Activated T-helper 1 cell treated with anti-CD3 and anti-CD28 coated beads, Interleukin-12 subunit alpha, Interleukin-12 subunit beta, Interleukin-2, Interleukin-4 antibody, amounts not matched to agents 30 ng/mL and 10 ng/mL and 1 ng/mL, durations not matched to agents 14 hours and 24 hours and 36 hours (primary cell): Measurements from ENCODE around the gene KRTCAP2. TPM values are rescaled to one million over a fixed set of nuclear protein-coding genes. Genes with fewer than 3 reads are reported as not detected.

Source experiments
- DNase-seq: peaks from one replicate; pipeline ENCODE4 v3.0.0; 2021; ENCODE audit warnings: low spot score
- H3K27ac Mint-ChIP-seq: one replicate; pipeline ENCODE4 v1.8.0; 2021; ENCODE audit warnings: mild to moderate bottlenecking, mixed read lengths
- H3K27me3 Mint-ChIP-seq: one replicate; pipeline ENCODE4 v1.8.0; 2022; ENCODE audit warnings: mild to moderate bottlenecking, moderate library complexity, mixed read lengths; ENCODE audit not compliant: insufficient read depth
- H3K36me3 Mint-ChIP-seq: one replicate; pipeline ENCODE4 v1.8.0; 2021; ENCODE audit warnings: low read depth, mixed read lengths
- H3K4me1 Mint-ChIP-seq: one replicate; pipeline ENCODE4 v1.8.0; 2021; ENCODE audit warnings: low read depth, mixed read lengths
- H3K4me3 Mint-ChIP-seq: one replicate; pipeline ENCODE4 v1.8.0; 2021; ENCODE audit warnings: mild to moderate bottlenecking, moderate library complexity, mixed read lengths
- H3K9me3 Mint-ChIP-seq: one replicate; pipeline ENCODE4 v1.8.0; 2021; ENCODE audit warnings: mixed read lengths
- intact Hi-C: fragments of 100-400 bp; cut with micrococcal nuclease; formaldehyde crosslinking; loops from one replicate; pipeline ENCODE4 v1.15.1; 2024
- total RNA-seq: library from RNA; stranded (reverse); gene quantifications from 2 replicates; pipeline ENCODE4 v1.2.3, GENCODE V29; 2022

Gene KRTCAP2
- total RNA-seq, 1 donor from 2014 or later, result 230 TPM

DNA sequence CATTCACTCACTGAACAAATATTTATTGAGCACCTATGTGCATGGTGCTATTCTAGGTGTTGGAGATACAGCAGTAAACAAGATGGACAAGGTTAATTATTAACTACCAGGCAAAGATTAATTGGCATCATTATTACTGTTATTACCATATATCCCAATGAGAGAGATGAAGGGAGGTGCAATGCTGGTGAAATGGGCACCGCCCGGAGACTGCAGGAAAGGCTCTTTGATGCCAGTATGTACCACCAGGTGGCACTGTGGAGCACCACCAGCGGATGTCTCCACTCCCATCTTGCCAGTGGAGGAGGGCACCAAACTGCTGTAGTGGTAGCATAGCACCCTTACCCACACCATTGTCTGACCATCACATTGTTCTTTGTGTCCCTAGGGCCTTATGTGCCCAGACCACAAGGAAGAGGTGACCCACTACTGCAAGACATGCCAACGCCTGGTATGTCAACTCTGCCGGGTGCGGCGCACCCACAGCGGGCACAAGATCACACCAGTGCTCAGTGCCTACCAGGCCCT lies 3.5 kb upstream of the KRTCAP2 start:
- peak; percentile 74 for DNase-seq
- Mint-ChIP-seq H3K4me1 (peaks cover 47% of the 10 kb centered on the region), H3K27ac (peak overlapping the region; percentile 25), H3K4me3 (peak overlapping the region; percentile 69), H3K9me3 (no peaks in the 10 kb centered on the region), H3K27me3 (peaks cover 2% of the 10 kb centered on the region), H3K36me3 (peaks cover 31% of the 10 kb centered on the region)
- intact Hi-C loops, result loop anchor here (1.0 to 10.0 kb wide), 3 partner anchors 17 to 572 kb away; partner anchors contain the start of gene ADAR

DNA sequence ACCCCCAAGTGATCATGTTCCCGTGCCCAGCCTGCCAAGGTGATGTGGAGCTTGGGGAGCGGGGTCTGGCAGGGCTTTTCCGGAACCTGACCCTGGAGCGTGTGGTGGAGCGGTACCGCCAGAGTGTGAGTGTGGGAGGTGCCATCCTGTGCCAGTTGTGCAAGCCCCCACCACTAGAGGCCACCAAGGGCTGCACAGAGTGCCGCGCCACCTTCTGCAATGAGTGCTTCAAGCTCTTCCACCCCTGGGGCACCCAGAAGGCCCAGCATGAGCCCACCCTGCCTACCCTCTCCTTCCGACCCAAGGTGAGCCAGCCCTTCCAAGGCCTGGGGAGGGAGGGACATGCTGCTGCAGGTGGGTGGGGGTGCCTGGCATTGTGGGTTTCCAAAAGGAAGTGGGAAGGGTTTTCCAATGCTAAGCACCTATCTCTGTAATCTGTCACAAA lies 2.8 kb upstream of the KRTCAP2 start:
- Mint-ChIP-seq H3K9me3 (no peaks in the 10 kb centered on the region), H3K4me1 (peaks cover 43% of the 10 kb centered on the region), H3K27ac (peak overlapping the region; percentile 25), H3K27me3 (peaks cover 2% of the 10 kb centered on the region), H3K36me3 (peaks cover 31% of the 10 kb centered on the region), H3K4me3 (peak overlapping the region; percentile 69)
- no peak for DNase-seq
- intact Hi-C loops, result loop anchor here (1.0 to 10.0 kb wide), 3 partner anchors 17 to 571 kb away; partner anchors contain the start of gene ADAR

DNA sequence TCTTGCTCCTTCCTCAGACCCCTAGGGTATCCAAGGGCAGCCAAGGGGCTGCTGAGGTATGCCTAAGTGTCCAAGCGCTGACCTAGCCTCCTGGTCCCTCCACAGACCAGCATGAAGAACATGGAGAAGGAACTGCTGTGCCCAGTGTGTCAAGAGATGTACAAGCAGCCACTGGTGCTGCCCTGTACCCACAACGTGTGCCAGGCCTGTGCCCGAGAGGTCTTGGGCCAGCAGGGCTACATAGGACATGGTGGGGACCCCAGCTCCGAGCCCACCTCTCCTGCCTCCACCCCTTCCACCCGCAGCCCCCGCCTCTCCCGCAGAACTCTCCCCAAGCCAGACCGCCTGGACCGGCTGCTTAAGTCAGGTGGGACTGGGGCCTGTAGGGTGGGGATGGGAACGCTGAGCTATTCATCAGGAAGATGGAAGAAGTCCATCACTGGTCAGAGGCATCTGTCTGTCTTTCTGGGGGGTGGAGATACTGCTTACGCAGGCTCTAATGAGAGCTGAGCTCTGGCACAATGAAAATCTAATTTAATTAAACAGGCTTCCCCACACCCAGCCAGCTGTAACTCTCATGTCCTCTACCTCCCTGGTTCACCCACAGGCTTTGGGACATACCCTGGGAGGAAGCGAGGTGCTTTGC lies 2.3 kb upstream of the KRTCAP2 start:
- Mint-ChIP-seq H3K4me3 (peak overlapping the region; percentile 96), H3K27me3 (peaks cover 2% of the 10 kb centered on the region), H3K36me3 (peaks cover 32% of the 10 kb centered on the region), H3K4me1 (peaks cover 44% of the 10 kb centered on the region), H3K27ac (no peak overlapping the region), H3K9me3 (no peaks in the 10 kb centered on the region)
- DNase-seq, result no peak
- intact Hi-C loops, result loop anchor here (10.0 kb wide), 1 partner anchor 571 kb away; the partner anchor contains the start of gene ADAR

DNA sequence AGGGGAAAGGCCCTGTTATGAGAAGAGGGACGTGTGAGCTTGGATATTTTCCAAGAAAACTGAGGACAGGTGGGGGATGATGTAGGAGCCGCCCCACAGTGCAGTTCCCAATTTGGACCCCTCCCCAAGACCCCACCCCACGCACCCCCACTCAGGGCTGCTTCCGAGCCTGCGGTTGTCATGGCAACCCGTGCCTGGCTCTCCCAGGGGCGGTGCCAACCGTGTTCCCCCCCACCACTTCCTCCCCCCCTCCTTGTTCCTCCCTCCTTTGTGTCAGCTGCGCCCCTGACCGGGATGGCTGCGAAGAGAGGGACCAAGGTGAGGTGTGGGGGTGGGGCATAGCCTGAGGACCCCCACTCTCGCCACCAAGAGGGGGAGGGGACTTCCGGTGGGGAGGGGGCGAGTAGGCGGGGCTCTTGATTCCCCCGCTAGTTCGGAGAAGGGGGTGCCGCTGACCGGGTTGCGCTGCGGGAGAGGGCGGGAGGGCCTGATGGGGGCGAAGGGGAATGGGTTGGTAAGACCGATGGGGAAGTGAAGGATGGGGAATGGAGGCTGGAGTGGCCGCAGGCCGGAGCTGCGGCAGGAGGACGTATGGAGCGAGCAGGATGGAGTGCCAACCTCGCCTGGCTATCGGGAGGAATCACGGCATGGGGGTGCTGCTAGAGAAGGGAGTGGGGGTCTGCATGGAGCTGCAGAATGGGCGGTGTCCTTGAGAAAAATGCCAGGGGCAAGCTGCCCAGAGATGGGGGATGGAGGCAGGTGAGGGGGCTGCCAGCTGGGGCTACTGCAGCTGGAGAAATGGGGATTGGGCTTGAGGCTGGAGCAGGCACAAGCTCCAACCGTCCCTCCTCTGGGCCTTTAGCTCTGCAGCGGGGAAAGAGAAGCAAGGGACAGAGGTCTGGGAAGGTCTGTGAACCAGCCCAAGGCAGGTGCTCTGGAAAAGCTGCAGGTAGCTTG lies 1.5 kb upstream of the KRTCAP2 start:
- H3K9me3 Mint-ChIP-seq, result no peaks in the 10 kb centered on the region
- peaks cover 32% of the 10 kb centered on the region for H3K36me3 Mint-ChIP-seq
- H3K27me3 Mint-ChIP-seq, result peaks cover 2% of the 10 kb centered on the region
- peaks cover 46% of the 10 kb centered on the region for H3K4me1 Mint-ChIP-seq
- H3K4me3 Mint-ChIP-seq, result peak overlapping the region; percentile 96
- peak overlapping the region; percentile 78 for H3K27ac Mint-ChIP-seq
- DNase-seq, result peak; percentile 50
- intact Hi-C loops, result loop anchor here (5.0 to 10.0 kb wide), 3 partner anchors 167 to 573 kb away; partner anchors contain the start of gene ADAR

- H3K36me3 Mint-ChIP-seq, result peaks cover 31% of the 10 kb centered on the region
- intact Hi-C loops, result loop anchor here (1.0 to 10.0 kb wide), 10 partner anchors 33 to 574 kb away; partner anchors contain the start of genes ADAR, DPM3, EFNA4 and MTX1
- H3K27ac Mint-ChIP-seq, result peak within 1 kb of the TSS; percentile 97
- H3K4me1 Mint-ChIP-seq, result peaks cover 46% of the 10 kb centered on the region
- H3K9me3 Mint-ChIP-seq, result no peaks in the 10 kb centered on the region
- DNase-seq, result peak; percentile 69
- H3K27me3 Mint-ChIP-seq, result no peaks in the 10 kb centered on the region
- peak within 1 kb of the TSS; percentile 96 for H3K4me3 Mint-ChIP-seq
Observed at GRCh38 chr1:155173478-155174323, 597 bp upstream of the KRTCAP2 start, which contains the start of gene TRIM46. Gene TRIM46 (plus strand): TSS chr1:155173849. CDS start chr1:155173967, 118 bp downstream.

DNA sequence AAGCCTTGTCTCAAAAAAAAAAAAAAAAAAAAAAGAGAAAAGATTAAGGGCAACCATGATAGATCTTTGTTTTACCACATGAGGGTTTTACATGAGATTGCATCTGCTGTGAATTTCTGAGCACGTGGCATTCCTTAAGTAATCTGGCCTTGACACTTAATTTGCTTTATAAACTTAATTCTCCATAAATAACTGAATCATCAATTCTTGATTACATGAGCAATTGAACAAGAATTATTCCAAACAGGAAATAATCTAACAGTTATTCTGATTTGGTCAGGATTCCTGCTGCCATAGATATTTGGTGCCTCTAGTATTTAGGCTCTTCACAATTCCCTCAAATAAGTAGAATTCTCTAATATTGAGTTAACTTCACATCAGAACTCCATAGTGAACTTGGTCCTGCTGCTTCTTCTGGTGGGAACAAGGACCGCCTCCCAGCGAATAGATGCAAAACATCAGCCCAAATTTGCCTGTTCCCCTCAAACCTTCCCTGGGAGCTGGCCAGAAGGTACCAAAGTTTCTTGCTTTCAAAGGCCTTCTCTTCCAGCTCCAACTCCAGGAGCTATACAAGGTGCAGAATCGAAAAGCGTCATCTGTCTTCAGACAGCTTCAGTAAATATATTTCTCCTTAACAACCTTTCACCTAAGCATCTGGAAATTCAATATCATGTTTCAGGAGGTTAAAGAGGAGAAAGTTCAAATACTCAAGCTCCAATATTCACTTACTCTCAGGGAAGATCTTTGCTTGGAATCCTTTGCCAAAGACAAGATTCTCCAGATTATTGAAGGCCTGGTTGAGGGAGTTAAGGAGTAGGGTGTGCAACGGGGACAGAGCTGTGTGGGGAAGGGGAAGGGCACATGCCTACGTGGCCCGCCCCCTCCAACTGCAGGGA lies 1.0 kb downstream of the KRTCAP2 start:
- Mint-ChIP-seq H3K9me3 (no peaks in the 10 kb centered on the region), H3K27ac (peak overlapping the region; percentile 97), H3K36me3 (peaks cover 24% of the 10 kb centered on the region), H3K27me3 (peaks cover 2% of the 10 kb centered on the region), H3K4me3 (peak overlapping the region; percentile 96), H3K4me1 (peaks cover 53% of the 10 kb centered on the region)
- intact Hi-C loops, result loop anchor here (1.0 to 10.0 kb wide), 5 partner anchors 72 to 575 kb away; partner anchors contain the start of gene ADAR
- DNase-seq, result no peak

GRCh38 chr1:155170806-155171205 lies 2.3 kb downstream of the KRTCAP2 start:
- H3K27ac Mint-ChIP-seq, result no peak overlapping the region
- no peaks in the 10 kb centered on the region for H3K9me3 Mint-ChIP-seq
- H3K27me3 Mint-ChIP-seq, result peaks cover 3% of the 10 kb centered on the region
- peak overlapping the region; percentile 96 for H3K4me3 Mint-ChIP-seq
- peaks cover 18% of the 10 kb centered on the region for H3K36me3 Mint-ChIP-seq
- DNase-seq, result no peak
- intact Hi-C loops, result loop anchor here (5.0 to 10.0 kb wide), 3 partner anchors 164 to 576 kb away; partner anchors contain the start of gene ADAR
- peaks cover 46% of the 10 kb centered on the region for H3K4me1 Mint-ChIP-seq

GRCh38 chr1:155170101-155170785 lies 2.9 kb downstream of the KRTCAP2 start:
- Mint-ChIP-seq H3K36me3 (peaks cover 18% of the 10 kb centered on the region), H3K27me3 (peaks cover 4% of the 10 kb centered on the region), H3K9me3 (no peaks in the 10 kb centered on the region), H3K4me1 (peaks cover 42% of the 10 kb centered on the region), H3K27ac (no peak overlapping the region), H3K4me3 (peak overlapping the region; percentile 76)
- DNase-seq, result no peak
- intact Hi-C loops, result loop anchor here (5.0 to 10.0 kb wide), 3 partner anchors 163 to 577 kb away; partner anchors contain the start of gene ADAR

GRCh38 chr1:155169541-155169940 lies 3.6 kb downstream of the KRTCAP2 start:
- H3K36me3 Mint-ChIP-seq, result peaks cover 18% of the 10 kb centered on the region
- DNase-seq, result no peak
- H3K4me1 Mint-ChIP-seq, result peaks cover 35% of the 10 kb centered on the region
- intact Hi-C loops, result loop anchor here (5.0 kb wide), 1 partner anchor 42 kb away; the partner anchor contains the start of gene EFNA1
- H3K27me3 Mint-ChIP-seq, result peaks cover 4% of the 10 kb centered on the region
- H3K4me3 Mint-ChIP-seq, result no peak overlapping the region
- no peaks in the 10 kb centered on the region for H3K9me3 Mint-ChIP-seq
- no peak overlapping the region for H3K27ac Mint-ChIP-seq

DNA sequence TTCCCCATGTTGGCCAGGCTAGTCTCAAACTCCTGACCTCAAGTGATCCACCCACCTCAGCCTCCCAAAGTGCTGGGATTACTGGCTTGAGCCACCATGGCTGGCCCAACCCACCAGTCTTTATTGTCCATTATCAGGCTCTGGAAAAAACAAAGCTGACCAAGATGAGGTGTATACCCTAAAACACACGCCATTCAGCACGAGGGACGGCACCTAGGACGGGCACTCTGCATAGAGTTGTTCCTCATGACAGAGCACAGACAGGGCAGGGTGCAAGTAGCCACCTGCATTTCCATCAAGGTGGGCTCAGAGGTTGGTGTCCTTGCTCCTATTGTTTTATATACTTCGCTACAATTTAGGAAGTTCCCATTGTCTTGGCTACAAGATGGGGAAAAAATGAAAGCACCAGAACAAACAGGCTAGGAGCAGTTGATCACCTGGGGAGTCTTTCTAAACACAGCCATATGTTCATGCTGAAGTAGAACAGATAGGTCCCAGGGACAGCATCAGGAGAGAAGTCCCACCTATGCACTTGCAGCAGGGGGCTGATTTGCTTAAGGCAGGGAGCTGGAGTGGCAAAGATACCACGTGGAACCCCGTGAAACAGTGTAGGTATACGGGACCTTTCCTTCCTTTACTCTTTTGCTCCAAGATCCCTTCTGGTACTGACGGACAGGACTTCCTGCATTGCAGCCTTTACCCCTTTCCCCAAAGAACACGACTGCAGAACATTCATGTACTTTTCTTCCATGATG lies 4.5 kb downstream of the KRTCAP2 start:
- Mint-ChIP-seq H3K4me3 (no peak overlapping the region), H3K4me1 (peaks cover 34% of the 10 kb centered on the region), H3K27ac (no peak overlapping the region), H3K36me3 (peaks cover 18% of the 10 kb centered on the region), H3K9me3 (no peaks in the 10 kb centered on the region), H3K27me3 (peaks cover 8% of the 10 kb centered on the region)
- intact Hi-C loops, result loop anchor here (1.0 to 5.0 kb wide), 2 partner anchors 41 to 82 kb away; partner anchors contain the start of gene EFNA1
- DNase-seq, result no peak
